Panc1 (cell line): Measurements from ENCODE around the gene PSMD6. TPM values are rescaled to one million over a fixed set of nuclear protein-coding genes. Genes with fewer than 3 reads are reported as not detected.

Source experiments
- ATAC-seq: fragments of 200-7000 bp; cut with Tn5 transposase; 2 replicates; pipeline ENCODE4 v1.9.1; 2020; ENCODE audit warnings: mild to moderate bottlenecking, moderate library complexity
- BruUV-seq: library from RNA; stranded (reverse); fragments of 400-500 nt; replicated peaks from 2 replicates; lab custom pipeline; 2021; lab: Mats Ljungman, UMichigan
- CTCF ChIA-PET: fragments of 300-600 bp; sonication (Branson Sonifier 250); formaldehyde crosslinking; loops from one replicate; lab custom pipeline; 2022; ENCODE audit warnings: antibody characterized with exemption; lab: Charles Lee
- POLR2A ChIA-PET: fragments of 300-600 bp; sonication (Branson Sonifier 250); formaldehyde crosslinking; loops from one replicate; lab custom pipeline; 2022; ENCODE audit warnings: antibody characterized with exemption; lab: Charles Lee
- DNase-seq: peaks from one replicate; pipeline ENCODE4 v3.0.0-alpha.2; 2010; ENCODE audit warnings: low read depth, low spot score
- H3K27ac ChIP-seq: 2 replicates; pipeline ENCODE4 v1.5.1; 2011; ENCODE audit warnings: mild to moderate bottlenecking, low read length, inconsistent platforms
- H3K27me3 ChIP-seq: fragments of 200-500 bp; sonication (Bioruptor generic); 2 replicates; pipeline ENCODE4 v1.6.0; 2014; ENCODE audit warnings: low read length, inconsistent platforms; ENCODE audit not compliant: control insufficient read depth, insufficient read depth
- H3K36me3 ChIP-seq: fragments of 200-500 bp; sonication (Bioruptor generic); 2 replicates; pipeline ENCODE4 v1.5.1; 2014; ENCODE audit warnings: inconsistent platforms, mild to moderate bottlenecking, low read length, moderate library complexity; ENCODE audit not compliant: control insufficient read depth, insufficient read depth
- H3K4me1 ChIP-seq: 2 replicates; pipeline ENCODE4 v1.5.1; 2011; ENCODE audit warnings: inconsistent platforms, mild to moderate bottlenecking, low read length, moderate library complexity; ENCODE audit not compliant: control insufficient read depth, insufficient read depth
- H3K4me3 ChIP-seq, 2 experiments: 2 replicates each; pipeline ENCODE4 v1.5.1; 2011 to 2012; ENCODE audit warnings: low read depth in 2 of 2, low read length in 2 of 2, mild to moderate bottlenecking in 2 of 2, inconsistent platforms in 1 of 2, moderate library complexity in 1 of 2
- H3K9me3 ChIP-seq: fragments of 200-500 bp; sonication (Bioruptor generic); 2 replicates; pipeline ENCODE4 v1.5.1; 2014; ENCODE audit warnings: low read depth, mild to moderate bottlenecking, inconsistent platforms, low read length, moderate library complexity; ENCODE audit not compliant: control insufficient read depth, insufficient read depth
- POLR2AphosphoS5 ChIP-seq: IDR thresholded peaks from 2 replicates; pipeline ENCODE4 v1.6.1; 2012; ENCODE audit warnings: mild to moderate bottlenecking, low read depth, low read length, moderate library complexity
- SIN3A ChIP-seq: IDR thresholded peaks from 2 replicates; pipeline ENCODE4 v1.6.1; 2012; ENCODE audit warnings: low read depth, mild to moderate bottlenecking, low read length, moderate library complexity, borderline replicate concordance; ENCODE audit not compliant: insufficient read depth
- TCF7L2 ChIP-seq: IDR thresholded peaks from 2 replicates; pipeline ENCODE4 v1.6.1; 2011; ENCODE audit warnings: mild to moderate bottlenecking, low read depth, low read length, inconsistent platforms
- in situ Hi-C: cut with HindIII; loops from 2 replicates; pipeline ENCODE4 v1.10.0; 2016; ENCODE audit warnings: low sequenced_read_pairs, low pct_unique_long_range_greater_than_20kb
- intact Hi-C: fragments of 100-400 bp; cut with micrococcal nuclease; formaldehyde crosslinking; loops from one replicate; pipeline ENCODE4 v1.10.0; 2022; ENCODE audit not compliant: unreplicated experiment
- total RNA-seq: library from RNA; stranded (reverse); gene quantifications from one replicate; pipeline ENCODE4 v1.2.1, GENCODE V29; 2021; ENCODE audit not compliant: unreplicated experiment
- TF ChIP-seq, protein P1 (sequence below), 2 experiments: IDR thresholded peaks; 2 replicates each; pipeline ENCODE4 v1.6.1; 2011 to 2012; ENCODE audit warnings: low read depth in 2 of 2, control low read depth in 1 of 2, low read length in 1 of 2, mild to moderate bottlenecking in 1 of 2, moderate library complexity in 1 of 2; ENCODE audit not compliant: insufficient read depth in 1 of 2
- TF ChIP-seq, protein P2 (sequence below): fragments of 450-650 bp; IDR thresholded peaks from 2 replicates; pipeline ENCODE4 v1.5.1; 2017; ENCODE audit warnings: mild to moderate bottlenecking

The PSMD6 gene
- total RNA-seq, 1 experiment from 2014 or later: 55.6 TPM

DNA sequence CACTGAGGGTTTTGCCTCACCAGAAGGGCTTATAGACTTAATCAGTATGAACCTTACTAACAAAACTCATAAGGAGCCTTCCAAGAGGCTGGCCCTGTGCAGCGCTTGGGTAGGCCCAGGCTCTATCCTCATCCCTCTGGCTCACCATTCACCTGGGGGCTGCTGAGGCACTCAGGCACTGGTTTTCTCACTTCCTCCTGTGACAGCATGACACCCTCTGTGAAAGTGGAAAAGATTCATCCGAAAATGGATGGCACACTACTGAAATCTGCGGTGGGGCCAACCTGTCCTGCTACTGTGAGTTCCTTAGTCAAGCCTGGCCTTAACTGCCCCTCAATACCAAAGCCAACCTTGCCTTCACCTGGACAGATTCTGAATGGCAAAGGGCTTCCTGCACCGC is 41.3 kb downstream of the PSMD6 start:
- TF ChIP-seq, protein P1, sequence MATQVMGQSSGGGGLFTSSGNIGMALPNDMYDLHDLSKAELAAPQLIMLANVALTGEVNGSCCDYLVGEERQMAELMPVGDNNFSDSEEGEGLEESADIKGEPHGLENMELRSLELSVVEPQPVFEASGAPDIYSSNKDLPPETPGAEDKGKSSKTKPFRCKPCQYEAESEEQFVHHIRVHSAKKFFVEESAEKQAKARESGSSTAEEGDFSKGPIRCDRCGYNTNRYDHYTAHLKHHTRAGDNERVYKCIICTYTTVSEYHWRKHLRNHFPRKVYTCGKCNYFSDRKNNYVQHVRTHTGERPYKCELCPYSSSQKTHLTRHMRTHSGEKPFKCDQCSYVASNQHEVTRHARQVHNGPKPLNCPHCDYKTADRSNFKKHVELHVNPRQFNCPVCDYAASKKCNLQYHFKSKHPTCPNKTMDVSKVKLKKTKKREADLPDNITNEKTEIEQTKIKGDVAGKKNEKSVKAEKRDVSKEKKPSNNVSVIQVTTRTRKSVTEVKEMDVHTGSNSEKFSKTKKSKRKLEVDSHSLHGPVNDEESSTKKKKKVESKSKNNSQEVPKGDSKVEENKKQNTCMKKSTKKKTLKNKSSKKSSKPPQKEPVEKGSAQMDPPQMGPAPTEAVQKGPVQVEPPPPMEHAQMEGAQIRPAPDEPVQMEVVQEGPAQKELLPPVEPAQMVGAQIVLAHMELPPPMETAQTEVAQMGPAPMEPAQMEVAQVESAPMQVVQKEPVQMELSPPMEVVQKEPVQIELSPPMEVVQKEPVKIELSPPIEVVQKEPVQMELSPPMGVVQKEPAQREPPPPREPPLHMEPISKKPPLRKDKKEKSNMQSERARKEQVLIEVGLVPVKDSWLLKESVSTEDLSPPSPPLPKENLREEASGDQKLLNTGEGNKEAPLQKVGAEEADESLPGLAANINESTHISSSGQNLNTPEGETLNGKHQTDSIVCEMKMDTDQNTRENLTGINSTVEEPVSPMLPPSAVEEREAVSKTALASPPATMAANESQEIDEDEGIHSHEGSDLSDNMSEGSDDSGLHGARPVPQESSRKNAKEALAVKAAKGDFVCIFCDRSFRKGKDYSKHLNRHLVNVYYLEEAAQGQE (IDR thresholded peaks at IDR 0.05; ENCODE audit: insufficient read depth in 1 of 2, low read depth in 2 of 2, low read length in 1 of 2): no peak
- TF ChIP-seq, protein P2, sequence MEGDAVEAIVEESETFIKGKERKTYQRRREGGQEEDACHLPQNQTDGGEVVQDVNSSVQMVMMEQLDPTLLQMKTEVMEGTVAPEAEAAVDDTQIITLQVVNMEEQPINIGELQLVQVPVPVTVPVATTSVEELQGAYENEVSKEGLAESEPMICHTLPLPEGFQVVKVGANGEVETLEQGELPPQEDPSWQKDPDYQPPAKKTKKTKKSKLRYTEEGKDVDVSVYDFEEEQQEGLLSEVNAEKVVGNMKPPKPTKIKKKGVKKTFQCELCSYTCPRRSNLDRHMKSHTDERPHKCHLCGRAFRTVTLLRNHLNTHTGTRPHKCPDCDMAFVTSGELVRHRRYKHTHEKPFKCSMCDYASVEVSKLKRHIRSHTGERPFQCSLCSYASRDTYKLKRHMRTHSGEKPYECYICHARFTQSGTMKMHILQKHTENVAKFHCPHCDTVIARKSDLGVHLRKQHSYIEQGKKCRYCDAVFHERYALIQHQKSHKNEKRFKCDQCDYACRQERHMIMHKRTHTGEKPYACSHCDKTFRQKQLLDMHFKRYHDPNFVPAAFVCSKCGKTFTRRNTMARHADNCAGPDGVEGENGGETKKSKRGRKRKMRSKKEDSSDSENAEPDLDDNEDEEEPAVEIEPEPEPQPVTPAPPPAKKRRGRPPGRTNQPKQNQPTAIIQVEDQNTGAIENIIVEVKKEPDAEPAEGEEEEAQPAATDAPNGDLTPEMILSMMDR: no peak
- TF ChIP-seq TCF7L2 (no peak), POLR2AphosphoS5 (no peak), SIN3A (no peak)
- no peaks in the 10 kb centered on the region for H3K4me1 ChIP-seq
- no peaks in the 10 kb centered on the region for H3K27me3 ChIP-seq
- BruUV-seq: no TSS peak
- H3K36me3 ChIP-seq: peaks cover 6% of the 10 kb centered on the region
- H3K4me3 ChIP-seq: no peak overlapping the region
- ChIA-PET CTCF (no interaction called here), POLR2A (no interaction called here)
- intact Hi-C loops (no loop called here), in situ Hi-C loops (no loop called here)
- H3K9me3 ChIP-seq: no peaks in the 10 kb centered on the region
- DNase-seq (no peak), ATAC-seq (no peak)
- no peak overlapping the region for H3K27ac ChIP-seq

DNA sequence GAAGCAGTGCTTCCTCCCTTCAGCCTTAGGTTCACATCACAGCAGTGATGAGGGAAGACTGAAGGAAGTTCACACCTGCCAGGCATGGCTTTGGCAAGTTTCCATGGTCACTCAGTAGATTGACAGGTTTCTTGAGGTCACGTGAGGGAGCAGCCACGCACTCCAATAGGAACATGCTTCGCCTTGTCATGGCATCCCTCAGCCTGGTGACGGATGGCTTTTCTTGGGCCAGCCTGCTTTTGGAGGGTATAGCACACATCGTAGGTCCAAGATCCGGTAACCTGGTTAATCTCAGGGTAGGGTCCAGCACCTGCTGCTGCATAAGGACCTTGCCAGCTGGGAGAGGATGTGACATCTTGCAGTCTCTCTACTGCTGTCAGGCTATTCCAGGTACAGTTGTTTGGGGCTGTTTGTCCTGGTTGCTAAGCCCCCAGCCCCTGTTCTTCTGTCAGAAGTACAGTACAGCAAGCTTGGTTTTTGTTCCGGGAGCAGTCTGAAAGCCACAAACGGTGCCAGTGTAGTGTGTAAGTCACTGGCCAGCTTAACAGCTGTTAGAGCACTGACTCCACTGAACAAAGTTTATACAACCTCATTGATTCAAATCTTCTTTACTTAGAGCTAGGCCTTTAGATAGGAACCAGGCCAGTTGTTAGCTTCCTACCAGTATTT is 42.3 kb downstream of the PSMD6 start:
- no peak overlapping the region for H3K27ac ChIP-seq
- intact Hi-C loops: no loop called here
- BruUV-seq: no TSS peak
- no peak for ATAC-seq
- in situ Hi-C loops: no loop called here
- H3K4me1 ChIP-seq: no peaks in the 10 kb centered on the region
- H3K9me3 ChIP-seq: no peaks in the 10 kb centered on the region
- no peak for TF ChIP-seq TCF7L2
- no peak for TF ChIP-seq POLR2AphosphoS5
- TF ChIP-seq, protein P2: no peak
- TF ChIP-seq SIN3A: no peak
- TF ChIP-seq, protein P1 (IDR thresholded peaks at IDR 0.05; ENCODE audit: insufficient read depth in 1 of 2, low read depth in 2 of 2, low read length in 1 of 2): no peak
- no peak for DNase-seq
- CTCF ChIA-PET: no interaction called here
- H3K27me3 ChIP-seq: no peaks in the 10 kb centered on the region
- POLR2A ChIA-PET: no interaction called here
- H3K36me3 ChIP-seq: peaks cover 6% of the 10 kb centered on the region
- no peak overlapping the region for H3K4me3 ChIP-seq
